SH-SY5Y (cell line): Measurements from ENCODE around the gene GALNT2.

ENCODE experiments used
- GATA2 ChIP-seq: IDR thresholded peaks from 2 replicates; pipeline ENCODE4 v1.6.1; 2011; ENCODE audit warnings: mild to moderate bottlenecking, low read depth, low read length
- GATA3 ChIP-seq: IDR thresholded peaks from 2 replicates; pipeline ENCODE4 v1.6.1; 2011; ENCODE audit warnings: low read depth, mild to moderate bottlenecking, low read length, moderate library complexity

GALNT2 gene

GRCh38 chr1:230105245-230105753 lies 38.3 kb downstream of the GALNT2 start:
- TF ChIP-seq GATA3 (no peak), GATA2 (no peak)

DNA sequence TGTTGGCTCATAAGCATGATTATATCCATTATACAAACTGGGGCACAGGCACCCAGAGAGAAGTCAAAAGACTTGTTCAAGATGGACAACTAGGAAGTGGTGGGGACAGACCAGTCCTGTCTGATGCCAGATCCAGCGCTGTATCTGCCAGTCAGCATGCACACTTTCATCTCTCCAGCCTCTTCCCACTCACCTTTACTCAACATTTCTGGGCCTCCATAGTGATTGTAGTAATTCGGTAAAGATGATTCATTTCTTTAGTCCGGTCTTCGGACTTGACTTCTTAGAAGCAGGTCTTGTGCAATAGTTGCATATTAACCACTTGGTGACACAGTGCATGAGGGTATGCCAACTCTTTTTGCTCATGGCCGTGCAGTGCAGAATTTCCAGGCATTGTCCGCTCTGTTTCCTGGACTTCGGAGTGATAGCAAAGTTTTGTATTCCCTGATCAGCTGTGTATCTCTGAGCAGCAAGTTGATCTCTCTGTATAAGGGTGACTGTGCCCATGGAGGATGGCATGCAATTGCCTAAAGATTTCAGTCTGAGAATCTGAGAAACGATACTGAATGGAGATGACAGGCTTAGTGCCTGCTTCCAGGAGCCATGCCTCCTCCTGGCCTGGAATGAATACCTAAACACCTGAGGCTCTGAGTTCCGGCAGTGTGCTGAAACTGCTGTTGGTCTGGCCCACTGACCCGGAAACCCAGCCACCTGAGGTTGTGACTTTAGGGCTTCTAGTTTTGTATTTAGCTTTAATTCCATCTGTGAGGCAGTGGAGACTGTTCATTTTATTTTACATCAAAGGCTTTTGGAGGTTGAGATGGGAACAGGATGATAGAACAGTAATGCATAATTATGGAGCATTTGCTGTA lies 39.0 kb downstream of the GALNT2 start:
- no peak for TF ChIP-seq GATA2
- no peak for TF ChIP-seq GATA3

DNA sequence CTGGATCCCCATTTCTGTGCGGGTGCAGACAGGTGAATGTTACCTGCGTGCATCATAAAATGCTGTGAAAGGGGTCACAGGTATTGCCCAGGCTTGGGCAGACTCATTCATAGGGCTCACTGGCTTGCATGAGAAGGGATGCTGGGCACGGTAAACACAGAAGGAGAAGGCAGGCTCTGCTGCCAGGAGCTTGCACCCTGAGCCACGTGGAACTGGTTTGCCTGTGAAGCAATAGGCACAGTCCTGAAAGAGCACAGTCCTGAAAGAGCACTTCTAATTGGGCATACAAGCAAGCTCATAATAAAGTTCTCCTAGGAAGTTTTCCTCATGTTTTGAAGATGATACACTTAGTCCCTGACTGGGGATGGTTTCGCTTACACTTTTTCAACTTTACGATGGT lies 40.9 kb downstream of the GALNT2 start:
- TF ChIP-seq GATA3 (no peak), GATA2 (no peak)

GRCh38 chr1:230108580-230108979 lies 41.5 kb downstream of the GALNT2 start:
- no peak for TF ChIP-seq GATA3
- TF ChIP-seq GATA2, result no peak

DNA sequence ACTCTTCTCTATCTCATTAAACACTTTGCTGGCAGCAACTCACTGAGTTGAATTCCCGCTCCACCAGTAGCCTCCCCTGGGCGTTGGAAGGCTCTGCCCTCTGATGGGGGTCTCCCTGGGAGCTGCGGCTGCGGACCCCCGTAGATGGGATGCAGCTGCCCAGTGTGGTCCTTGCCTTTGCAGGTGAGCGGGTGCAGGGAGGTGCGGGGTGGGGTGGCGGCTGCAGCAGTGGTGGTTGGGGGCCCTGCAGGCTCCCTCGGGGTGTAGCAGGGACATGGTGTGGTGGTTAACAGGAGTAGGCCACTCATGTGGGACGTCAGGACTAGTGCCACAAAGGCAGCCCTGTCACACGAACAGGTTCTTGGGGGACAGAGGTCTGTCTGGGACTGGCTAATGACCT lies 42.0 kb downstream of the GALNT2 start:
- TF ChIP-seq GATA2 (no peak), GATA3 (no peak)

DNA sequence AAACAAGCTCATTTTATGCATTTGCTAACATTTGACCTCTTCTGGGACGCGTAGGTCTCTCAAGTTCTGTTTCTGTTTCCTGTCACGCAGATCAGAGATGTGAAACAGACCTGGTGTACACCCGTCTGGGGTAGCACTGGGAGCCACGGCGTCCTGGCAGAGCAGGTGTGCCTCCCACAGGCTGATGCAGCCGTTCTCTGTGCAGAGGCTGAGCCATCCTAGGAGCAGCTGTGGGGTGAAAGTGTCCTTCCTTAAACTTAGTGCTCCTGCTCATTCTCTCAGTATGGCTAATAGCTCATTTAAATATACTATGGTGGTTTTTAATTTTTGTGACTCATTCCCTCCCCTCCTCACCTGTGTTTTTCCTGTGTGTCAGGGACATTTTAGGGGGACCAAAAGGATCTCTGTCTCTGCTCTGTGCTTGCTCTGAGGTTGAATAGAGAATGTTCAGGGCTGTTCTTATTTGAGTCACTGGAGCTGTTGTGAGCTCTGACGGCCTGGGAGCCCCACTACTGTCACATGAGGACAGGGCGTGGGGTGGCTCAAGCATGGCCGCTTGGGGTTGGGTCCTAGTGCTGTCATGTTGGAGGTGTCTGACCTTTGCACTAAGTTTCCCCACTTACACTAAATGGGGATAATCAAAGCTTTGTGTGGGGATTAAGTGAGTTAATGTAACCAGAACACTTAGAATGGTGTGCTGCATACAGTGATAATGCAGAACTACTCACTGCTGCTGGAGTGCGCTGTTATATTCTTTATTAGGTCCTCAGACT lies 43.0 kb downstream of the GALNT2 start:
- TF ChIP-seq GATA3 (no peak), GATA2 (no peak)

GRCh38 chr1:230110971-230111370 lies 43.9 kb downstream of the GALNT2 start:
- TF ChIP-seq GATA2, result no peak
- TF ChIP-seq GATA3, result no peak

DNA sequence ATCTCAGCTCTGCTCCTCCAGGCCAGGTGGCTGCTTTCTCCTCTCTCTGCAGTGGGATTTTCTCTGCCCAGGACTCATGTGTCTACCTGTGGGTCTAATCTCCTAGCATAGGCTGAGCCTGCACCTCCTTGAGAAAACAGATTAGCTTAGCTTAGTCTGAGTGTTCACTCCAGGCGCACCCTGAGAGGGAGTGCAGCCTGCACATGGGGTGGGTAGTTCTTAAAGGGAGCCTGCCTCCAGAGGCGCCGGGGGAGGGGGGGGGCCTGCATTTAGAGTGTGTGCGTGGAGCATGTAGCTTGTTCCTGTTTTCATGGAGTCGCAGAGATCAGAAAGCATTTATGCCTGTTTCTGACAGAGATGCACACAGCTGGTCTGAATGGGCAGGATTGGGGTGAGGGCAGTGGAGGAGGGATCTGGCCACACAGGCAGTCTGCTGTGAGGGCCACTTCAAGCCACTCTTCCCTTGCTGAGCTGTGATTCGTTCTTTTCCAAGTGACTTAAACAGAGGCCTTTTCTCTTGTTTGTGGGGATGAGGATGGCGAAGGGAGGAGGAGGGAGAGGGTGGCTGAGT lies 45.2 kb downstream of the GALNT2 start:
- no peak for TF ChIP-seq GATA2
- TF ChIP-seq GATA3, result no peak

GRCh38 chr1:230112782-230113181 lies 45.7 kb downstream of the GALNT2 start:
- TF ChIP-seq GATA3 (no peak), GATA2 (no peak)

GRCh38 chr1:230113235-230113592 lies 46.2 kb downstream of the GALNT2 start:
- TF ChIP-seq GATA3, result no peak
- TF ChIP-seq GATA2, result no peak

- TF ChIP-seq GATA2 (no peak), GATA3 (no peak)
Measured at GRCh38 chr1:230113593-230114236, 46.7 kb downstream of the GALNT2 start.

DNA sequence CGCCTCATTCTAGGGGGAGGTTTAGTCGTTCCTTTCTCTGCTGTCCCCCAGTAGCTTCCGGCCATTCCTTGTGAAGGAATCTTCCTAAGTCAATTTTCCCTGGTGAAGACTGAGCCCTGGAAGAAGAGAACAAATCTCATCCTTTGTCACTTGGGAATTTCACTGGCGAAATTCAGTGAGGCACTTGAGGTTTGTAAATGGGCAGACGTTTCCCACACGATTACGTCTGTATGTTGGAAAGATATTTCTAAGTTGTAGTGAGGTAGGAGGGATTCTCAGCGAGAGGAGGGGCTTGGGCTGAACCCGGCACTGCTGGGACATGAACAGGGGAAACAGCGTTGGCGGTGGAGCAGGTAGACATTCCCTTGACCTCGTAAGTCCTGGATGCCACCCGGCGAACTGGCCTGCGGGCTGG lies 47.2 kb downstream of the GALNT2 start:
- TF ChIP-seq GATA2, result no peak
- TF ChIP-seq GATA3, result no peak

DNA sequence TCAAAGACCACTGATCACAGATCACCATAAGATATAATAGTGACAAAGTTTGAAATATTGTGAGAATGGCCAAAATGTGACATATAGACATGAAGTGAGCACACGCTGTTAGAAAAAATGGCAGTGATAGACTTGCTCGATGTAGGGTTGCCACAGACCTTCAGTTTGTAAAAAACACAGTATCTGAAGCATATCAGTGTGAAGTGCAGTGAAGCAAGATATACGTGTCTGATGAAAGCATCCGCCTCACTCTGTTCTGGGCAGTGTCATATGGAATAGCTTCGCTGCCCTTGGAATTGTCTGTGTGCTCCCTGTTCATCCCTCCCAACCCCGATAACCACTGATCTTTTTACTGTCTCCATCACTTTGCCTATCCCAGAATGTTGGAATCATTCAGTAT lies 50.7 kb downstream of the GALNT2 start:
- TF ChIP-seq GATA3 (no peak), GATA2 (no peak)

DNA sequence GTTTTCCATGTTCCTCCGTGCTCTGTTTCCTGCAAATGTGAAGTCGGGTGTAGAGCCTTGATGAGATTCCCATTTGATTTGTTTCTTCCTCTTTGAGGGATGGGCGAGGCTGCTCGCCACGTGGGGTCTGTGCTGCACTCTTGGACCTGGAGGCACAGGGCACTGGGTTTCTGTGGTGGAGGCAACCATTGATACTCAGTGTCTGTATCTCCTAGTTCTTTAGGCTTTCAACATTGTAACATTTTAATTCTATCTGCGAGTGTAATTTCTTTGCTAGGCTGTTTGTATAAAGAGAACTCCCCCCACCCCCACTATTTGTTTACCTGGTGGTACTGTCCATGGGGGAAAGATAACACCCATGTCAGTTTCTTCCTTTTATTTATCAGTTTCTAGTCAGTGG lies 52.3 kb downstream of the GALNT2 start:
- no peak for TF ChIP-seq GATA3
- no peak for TF ChIP-seq GATA2

GRCh38 chr1:230120289-230120920 lies 53.4 kb downstream of the GALNT2 start:
- TF ChIP-seq GATA3 (no peak), GATA2 (no peak)

DNA sequence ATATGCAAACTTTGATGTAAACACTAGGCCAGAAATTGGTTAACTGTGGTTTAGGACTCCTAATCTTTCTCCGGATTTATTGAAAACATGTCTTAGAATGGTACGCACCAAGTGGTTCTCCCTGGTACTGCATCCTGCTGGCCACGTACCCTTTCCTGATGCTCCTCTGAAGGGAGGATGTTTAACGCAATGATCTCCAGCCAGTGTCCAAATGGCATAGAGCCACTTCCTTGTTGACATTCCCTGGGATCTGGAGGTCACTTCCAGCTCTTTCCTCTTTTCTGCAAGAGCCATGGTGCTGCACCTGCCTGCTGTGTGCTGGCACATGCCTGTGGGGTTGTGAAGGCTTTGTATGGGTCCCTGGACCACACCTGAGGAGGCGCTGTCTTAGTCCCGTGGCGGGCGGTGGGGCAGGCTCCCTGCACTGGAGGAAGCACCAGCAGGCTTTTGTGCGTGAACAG lies 53.9 kb downstream of the GALNT2 start:
- TF ChIP-seq GATA2 (no peak), GATA3 (no peak)
